HEK293 (cell line): ENCODE measurements around the gene ADAD1.

Experiments
- CTCF ChIP-seq: fragments of 450-650 bp; formaldehyde crosslinking; IDR thresholded peaks from 2 replicates; pipeline ENCODE4 v1.5.1; 2016; ENCODE audit warnings: missing biosample characterization, missing genetic modification characterization
- GLI4 ChIP-seq: fragments of 450-650 bp; formaldehyde crosslinking; IDR thresholded peaks from 2 replicates; pipeline ENCODE4 v1.5.1; 2016; ENCODE audit warnings: missing biosample characterization, missing genetic modification characterization
- KLF16 ChIP-seq: fragments of 450-650 bp; formaldehyde crosslinking; IDR thresholded peaks from 2 replicates; pipeline ENCODE4 v1.5.1; 2017; ENCODE audit warnings: missing biosample characterization, missing genetic modification characterization
- ZBTB1 ChIP-seq: fragments of 450-650 bp; formaldehyde crosslinking; IDR thresholded peaks from 2 replicates; pipeline ENCODE4 v1.5.1; 2016; ENCODE audit warnings: missing biosample characterization, missing genetic modification characterization
- ZNF138 ChIP-seq: fragments of 450-650 bp; formaldehyde crosslinking; IDR thresholded peaks from 2 replicates; pipeline ENCODE4 v1.5.1; 2016; ENCODE audit warnings: missing biosample characterization, missing genetic modification characterization, borderline replicate concordance
- ZNF335 ChIP-seq: fragments of 450-650 bp; formaldehyde crosslinking; conservative IDR thresholded peaks from 2 replicates; pipeline ENCODE4 v1.5.1; 2016; ENCODE audit warnings: missing biosample characterization, missing genetic modification characterization
- ZNF449 ChIP-seq: fragments of 450-650 bp; formaldehyde crosslinking; IDR thresholded peaks from 2 replicates; pipeline ENCODE4 v1.5.1; 2017; ENCODE audit warnings: missing biosample characterization, mild to moderate bottlenecking, missing genetic modification characterization, moderate library complexity
- ZNF529 ChIP-seq: fragments of 450-650 bp; formaldehyde crosslinking; IDR thresholded peaks from 2 replicates; pipeline ENCODE4 v1.5.1; 2017; ENCODE audit warnings: missing genetic modification characterization, missing biosample characterization; ENCODE audit not compliant: insufficient replicate concordance

DNA sequence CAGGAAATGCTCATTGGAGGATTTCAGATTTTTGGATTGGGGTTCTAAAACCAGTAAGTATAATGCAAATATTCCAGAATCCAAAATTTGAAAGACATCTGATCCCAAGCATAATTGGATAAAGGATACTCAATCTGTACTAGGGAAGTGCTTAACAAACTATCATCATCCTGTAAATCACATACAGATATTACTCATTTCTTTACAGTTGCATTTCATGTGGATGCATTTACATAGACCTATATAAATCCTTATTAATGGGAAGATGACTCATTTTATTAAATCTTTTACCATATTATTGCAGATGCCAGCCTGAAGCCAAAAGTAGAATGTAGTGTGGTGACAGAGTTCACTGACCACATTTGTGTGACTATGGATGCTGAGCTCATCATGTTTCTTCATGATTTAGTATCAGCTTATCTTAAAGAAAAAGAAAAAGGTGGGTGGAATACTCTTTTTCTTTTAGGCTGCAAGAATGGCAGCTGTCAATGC lies 22.4 kb upstream of the ADAD1 start:
- TF ChIP-seq CTCF (no peak), KLF16 (no peak), ZNF138 (tag by site-specific recombination) (no peak), ZBTB1 (no peak), GLI4 (tag by site-specific recombination) (no peak), ZNF335 (tag by site-specific recombination) (no peak), ZNF529 (tag by site-specific recombination) (no peak), ZNF449 (no peak)
